Stimulated activated CD4-positive, alpha-beta T cell treated with anti-CD3 and anti-CD28 coated beads, Interleukin-2, amount 100 ng/mL, for 48 hours (primary cell): ENCODE measurements around the gene POLR2A.
A peak's percentile ranks its signal among the peaks of the same experiment; 100 is the strongest.
"Not testable (repeated sequence)": the region's sequence is repeated elsewhere in the genome, so short reads cannot be mapped to it uniquely, and the experiment has no call there.

ENCODE experiments used
- DNase-seq, 2 donors: peaks; one replicate each; pipeline ENCODE4 v3.0.0-alpha.2; 2020

POLR2A gene

DNA sequence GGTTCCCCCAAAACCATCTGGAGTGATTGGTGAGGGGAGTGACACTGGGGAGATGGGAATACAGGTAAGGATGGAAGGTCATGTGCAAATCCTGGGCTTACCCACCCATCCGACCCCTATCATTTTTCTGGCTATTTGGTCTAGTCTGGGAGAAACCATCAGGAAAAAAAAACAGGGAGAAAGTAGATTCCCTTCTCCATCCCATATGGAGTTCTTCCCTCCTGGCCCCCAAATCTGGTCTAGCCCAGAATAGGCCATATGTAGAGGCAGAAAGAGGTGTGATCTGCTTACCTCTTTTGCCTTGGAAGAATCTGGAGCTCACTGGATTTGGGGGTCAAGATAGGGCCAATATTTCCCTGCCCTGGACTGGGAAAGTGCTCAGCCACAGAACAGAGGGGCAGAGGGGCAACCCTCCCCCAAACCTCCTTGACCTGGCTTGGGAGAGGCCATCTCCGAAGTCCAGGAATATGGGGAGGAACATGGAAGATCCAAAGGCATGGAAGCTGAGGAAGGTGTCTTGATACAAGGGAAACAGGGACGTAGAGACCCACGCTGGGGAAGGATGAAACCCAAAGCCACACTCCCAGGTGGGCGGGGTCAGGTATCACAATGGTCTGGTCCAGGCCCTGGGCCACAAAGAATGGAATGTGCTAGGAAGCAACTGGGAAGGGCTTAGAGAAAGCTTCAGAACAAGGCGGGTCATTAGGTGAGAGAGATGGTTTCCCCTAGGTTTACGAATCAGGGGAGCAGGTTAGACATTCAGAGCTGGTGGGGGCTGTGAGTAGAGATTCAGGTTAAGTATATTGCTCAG, 23.1 kb upstream of the POLR2A start:
- DNase-seq = no peak

DNA sequence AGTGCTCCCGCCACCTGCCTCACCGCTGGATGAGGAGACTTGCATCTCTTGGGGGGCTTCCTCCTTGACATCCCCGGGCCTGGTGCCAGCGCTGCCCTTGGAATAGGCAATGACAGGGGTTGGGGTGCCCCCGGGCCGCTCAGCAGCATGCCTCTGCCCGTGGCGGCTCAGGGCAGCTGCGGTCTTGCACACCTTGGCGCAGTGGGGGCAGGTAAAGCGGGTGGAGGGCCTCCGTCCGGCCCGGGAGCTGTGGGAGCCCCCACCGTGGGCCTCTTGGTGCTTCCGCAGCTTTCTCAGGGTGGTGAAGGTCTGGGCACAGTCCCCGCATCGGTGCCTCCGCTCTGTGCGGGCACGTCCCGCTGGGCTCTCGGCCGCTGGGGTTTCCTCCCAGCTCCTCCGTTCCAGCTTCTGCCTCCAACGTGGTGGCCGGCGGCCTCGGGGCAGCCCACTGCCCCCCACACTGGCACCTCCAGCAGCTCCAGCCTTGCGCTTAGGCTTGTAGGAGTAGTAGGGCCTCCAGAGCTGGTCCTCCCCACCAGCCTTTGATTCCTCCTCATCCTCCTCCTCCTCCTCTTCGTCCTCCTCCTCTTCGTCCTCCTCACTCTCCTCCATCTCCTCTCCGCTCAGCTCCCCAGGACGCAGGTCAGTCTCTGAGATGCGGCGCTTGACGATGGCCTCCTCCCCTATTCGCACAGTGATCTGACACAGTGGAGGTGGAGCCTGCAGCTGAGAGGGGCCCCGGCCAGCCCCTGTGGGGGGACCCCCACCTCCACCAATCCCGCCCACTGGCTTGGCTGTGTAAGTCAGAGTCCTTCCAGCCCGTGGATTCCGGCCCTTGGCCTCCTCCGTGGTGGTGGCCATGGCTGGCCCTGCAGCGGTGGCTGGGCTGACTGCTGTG, 21.4 kb upstream of the POLR2A start:
- no peak for DNase-seq

DNA sequence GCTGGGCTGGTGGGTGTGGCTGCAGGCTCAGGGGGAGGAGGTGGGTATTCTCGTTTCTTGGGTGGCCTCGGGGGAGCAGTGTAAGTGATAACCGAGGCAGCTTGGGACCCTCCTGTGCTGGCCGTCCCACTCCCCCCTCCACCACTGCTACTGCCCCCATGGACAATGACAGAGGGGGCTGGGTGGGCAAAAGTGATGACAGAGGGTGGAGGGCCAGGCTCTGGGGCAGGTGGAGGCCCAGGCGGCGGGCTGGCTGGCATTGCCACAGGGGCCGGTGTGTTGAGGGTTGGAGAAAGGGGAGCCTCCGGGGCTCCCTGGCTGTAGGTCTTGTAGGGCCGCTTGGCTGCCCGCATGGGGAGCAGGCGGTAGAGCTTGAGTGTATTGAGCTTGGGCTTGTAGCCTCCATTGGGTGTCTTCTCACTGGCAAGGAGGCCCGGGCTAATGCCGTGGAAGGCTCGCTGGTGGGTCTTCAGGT, 20.8 kb upstream of the POLR2A start:
- no peak for DNase-seq

DNA sequence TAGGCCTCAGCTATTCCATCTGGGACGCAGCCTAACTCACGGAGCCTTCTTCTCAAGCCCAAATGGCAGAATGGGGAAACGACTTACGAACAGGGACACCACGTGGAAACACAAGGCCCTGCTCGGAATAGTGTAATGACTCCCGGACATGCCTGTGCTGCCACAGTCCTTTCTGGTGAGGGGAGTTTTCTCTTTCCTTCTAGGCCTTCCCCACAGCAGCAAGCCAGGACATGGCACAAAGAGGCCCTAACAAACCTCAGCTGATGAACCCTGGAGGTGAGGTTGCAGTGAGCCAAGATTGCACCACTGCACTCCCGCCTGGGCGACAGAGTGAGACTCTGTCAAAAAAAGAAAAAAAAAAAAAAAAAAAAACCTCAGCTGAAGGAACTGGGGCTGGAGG, 20.1 kb upstream of the POLR2A start:
- DNase-seq = no peak

DNA sequence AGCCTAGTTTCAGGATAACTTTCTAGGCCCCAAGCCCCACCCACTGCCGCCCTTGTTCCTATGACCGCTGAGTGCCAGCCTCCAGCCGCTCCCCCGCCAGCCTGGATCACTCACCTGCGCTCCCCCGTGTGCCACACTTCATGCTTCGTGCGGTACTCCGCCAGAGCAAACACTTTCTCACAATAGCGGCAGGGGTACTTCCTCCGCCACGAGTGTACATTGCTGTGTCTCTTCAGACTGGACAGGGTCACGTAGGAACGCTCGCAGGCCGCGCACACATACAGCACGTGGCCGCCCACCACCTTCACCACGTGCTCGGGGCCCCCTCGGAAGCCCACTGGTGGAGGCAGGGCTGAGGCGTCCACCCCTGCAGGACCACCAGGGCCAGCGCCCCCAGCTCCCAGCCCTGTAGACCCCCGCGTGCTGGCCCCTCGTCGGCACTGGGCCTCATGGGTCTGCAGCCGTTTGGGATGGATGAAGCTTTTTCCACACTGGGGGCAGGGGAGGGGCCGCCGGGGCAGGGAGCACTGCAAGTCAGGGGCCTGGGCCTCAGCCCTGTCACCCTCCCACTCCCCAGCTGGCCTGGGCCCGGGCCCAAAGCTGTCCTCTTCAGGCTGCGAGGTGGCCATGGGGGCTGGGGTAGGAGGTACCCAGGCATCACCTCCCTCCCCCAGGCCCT, 18.4 kb upstream of the POLR2A start:
- no peak for DNase-seq

DNA sequence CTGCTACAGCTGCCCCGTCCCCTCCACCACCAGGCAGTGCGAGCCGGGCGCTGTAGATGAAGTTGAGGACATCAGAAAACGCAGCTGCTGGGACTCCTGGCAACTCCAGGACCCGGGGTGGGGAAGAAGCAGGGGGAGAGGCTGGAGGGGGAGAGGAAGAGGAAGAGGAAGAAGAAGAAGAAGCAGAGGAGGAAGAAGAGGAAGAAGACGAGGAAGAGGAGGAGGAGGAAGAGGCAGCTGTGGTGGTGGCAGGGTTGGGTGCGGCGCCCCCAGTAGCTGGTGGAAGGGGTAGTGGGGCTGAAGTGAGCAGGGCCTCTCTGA, 17.9 kb upstream of the POLR2A start:
- no peak for DNase-seq

DNA sequence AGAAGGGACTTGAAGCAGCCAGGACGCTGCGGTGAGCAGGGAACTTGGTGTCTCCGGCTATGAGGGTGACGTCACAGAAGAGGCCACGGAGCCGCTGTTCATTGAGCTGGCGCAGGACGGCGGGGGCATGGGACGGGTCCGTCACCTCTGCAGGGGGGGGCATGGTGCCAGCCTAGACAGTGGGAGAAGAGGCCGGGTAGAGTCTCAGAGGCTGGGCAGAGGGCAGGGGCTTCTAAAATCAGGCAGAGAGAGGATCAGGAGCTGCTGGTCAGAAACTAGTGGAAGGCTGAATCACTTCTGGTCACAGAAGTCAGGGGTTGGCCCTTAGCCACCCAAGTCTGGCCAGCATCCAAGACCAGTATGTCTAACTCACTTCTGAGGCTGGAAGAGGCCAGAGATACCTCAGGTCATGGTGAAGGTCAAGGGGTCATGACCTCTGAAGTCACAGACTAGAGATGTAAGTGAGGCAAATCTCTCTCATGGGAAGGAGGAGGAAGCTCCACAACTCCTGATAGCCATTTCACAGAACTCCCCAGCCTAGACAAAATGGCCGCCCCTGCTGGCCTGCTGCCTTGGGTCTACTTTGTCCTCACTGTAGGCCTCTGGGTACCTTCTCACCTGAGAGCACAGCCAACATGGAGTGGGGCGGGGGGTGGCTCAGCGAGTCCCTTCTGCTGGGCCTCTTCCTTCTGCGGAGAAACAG, 17.4 kb upstream of the POLR2A start:
- DNase-seq = no peak

DNA sequence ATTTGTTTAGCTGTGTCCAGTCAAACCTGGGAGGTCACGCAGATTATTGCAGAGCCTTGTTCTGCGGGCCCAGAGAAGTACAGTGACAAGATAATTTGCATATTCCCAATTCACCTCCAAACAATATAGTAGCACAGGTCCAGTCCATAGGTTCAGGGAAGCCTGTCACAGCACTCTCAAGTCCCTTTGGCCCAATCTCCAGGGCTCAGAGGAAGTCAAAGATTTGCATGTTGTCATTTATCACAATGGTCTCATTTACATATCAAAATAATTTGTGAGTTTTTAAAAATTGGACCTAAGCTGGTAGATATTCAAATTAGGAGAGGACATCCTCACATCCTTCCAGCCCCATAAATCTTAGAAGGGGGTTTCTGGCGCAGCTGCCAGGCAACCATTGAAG, 16.7 kb upstream of the POLR2A start:
- DNase-seq = no peak

DNA sequence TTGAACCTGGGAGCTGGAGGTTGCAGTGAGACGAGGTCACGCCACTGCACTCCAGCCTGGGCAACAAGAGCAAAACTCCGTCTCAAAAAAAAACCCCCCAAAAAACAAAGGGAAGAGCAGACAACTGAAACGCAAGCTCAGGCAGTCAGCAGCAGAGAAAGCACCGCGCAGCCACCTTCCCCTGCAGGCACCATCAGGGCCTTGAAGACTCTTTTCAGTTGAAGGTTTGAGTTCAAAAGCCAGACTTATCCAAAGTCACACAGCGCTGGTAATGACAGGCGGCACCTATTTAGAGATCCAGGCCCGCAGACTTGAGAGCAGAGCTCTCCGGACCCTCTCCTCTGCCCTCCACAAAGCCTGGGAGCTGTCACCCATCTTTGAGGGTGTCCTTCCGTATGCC, 15.9 kb upstream of the POLR2A start:
- DNase-seq = no peak

DNA sequence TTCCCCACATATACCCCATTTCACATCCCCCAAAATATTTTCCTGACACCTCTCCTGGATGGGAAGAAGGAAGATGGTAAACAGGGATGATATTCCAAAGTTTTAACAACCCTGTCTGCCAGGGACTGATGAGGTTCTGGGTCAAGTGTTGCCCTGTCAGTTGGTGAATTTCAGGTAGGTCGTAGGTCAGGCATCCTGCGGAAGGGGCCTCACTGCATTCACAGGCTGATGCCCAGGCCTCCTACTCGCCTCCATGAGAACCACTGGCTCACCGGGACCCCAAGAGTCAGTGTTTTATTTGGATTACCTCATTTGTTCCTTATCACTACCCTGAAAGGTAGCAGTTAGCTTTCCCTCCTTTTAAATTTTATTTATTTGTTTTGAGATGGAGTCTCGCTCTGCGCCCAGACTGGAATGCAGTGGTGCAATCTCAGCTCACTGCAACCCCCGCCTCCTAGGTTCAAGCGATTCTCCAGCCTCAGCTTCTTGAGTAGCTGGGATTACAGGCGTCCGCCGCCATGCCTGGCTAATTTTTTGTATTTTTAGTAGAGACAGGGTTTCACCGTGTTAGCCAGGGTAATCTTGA, 15.3 kb upstream of the POLR2A start:
- DNase-seq = no peak

DNA sequence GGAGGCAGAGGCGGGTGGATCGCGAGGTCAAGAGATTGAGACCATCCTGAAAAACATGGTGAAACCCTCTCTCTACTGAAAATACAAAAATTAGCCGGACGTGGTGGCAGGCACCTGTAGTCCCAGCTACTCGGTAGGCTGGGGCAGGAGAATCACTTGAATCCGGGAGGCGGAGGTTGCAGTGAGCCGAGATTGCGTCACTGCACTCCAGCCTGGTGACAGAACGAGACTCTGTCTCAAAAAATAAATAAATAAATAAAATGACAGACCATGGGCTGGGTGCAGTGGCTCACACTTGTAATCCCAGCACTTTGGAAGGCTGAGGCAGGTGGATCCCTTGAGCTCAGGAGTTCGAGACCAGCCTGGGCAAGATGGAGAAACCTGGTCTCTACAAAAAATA, 14.3 kb upstream of the POLR2A start:
- DNase-seq = not testable (repeated sequence)

DNA sequence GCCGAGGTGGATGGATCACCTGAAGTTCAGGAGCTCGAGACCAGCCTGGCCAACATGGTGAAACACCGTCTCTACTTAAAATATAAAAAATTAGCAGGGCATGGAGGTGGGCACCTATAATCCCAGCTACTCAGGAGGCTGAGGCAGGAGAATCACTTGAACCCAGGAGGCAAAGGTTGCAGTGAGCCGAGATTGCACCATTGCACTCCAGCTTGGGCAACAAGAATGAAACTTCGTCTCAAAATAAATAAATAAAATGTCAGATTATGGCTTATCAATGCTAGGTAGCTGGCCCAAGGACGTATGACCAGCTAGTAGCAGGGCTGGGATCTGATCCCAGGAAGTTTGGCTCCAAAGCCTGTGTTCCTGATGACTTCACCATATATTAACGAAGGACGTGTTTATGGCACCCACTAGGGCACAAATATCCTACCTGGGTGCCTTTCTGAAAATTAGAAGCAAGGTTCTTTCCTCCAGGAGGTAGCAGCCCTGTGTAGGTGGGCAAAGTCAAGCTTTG, 13.7 kb upstream of the POLR2A start:
- not testable (repeated sequence) for DNase-seq

DNA sequence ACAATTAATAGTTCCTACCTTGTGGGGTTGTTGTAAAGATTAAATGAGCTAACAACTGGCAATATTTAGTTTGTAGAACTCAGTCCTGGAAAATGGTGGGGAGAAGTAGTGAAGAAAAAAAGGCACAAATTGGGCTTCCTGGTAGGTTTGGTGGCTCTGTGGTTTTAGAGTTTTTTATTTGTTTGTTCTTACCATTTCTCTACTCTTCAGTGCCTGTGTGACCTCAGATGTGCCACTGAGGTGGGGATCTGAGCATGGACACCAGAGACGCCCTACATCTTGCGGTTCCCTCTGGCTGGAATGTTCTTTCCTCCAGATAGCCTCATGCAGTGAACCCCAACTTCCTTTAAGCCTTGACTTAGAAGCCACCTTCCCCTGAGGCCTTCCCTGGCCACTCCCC, 12.4 kb upstream of the POLR2A start:
- no peak for DNase-seq

DNA sequence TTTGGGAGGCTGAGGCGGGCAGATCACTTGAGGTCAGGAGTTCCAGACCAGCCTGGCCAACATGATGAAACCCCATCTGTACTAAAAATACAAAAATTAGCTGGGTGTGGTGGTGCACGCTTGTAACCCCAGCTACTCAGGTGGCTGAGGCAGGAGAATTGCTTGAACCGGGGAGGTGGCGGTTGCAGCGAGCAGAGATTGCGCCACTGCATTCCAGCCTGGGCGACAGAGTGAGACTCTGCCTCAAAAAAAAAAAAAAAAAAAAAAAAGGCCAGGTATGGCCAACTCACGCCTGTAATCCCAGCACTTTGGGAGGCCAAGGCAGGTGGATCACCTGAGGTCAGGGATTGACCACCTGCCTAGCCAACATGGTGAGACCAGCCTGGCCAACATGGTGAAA, 9.4 kb upstream of the POLR2A start:
- not testable (repeated sequence) for DNase-seq

DNA sequence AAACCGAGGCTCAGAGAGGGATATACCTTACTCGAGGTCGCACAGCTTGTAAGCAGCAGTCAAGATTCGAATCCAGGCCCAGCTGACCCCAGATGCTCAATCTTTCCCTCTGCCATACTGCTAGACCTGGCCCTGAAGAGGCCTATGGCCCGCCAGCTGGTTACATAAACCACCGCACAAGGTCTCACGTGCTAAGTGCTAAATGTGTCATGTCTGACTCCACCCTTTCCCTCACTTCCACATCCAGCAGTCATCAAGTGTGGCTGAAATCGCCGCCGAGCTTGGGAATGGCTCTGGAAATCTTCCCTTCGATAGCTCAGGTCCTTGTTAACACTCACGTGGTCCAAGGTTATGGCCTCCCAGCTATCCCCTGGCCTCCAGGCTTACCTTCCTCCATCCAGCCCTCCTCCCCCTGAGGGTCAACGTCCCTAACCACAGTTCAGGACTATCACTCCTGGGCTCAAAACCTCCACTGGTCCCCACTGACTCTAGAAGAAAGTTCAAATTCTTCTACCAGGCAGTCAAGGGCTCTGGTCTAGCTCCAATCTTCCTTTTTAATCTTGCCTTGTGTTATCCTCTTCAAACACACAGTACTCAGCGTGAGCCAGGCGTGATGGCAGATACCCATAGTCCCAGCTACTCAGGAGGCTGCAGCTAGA, 8.3 kb upstream of the POLR2A start:
- DNase-seq = no peak

DNA sequence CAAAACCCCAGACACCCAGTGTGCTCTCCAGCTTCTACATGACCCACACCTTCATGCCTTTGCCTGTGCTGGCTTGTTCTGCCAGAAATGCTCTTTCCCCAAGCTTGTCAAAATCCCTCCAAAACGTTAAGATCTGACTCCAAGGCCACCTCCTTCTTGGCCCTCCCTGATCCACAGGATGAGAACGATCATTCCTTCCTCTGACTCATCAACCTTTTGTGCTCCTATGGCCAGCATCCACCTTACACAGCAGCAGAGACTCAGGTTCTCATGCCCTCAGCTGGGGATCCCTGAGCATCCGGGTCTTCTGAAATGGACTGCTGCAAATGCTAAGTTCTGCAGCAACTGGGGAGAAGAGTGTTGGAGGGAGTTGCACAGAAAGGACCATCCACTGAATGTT, 7.7 kb upstream of the POLR2A start:
- no peak for DNase-seq

DNA sequence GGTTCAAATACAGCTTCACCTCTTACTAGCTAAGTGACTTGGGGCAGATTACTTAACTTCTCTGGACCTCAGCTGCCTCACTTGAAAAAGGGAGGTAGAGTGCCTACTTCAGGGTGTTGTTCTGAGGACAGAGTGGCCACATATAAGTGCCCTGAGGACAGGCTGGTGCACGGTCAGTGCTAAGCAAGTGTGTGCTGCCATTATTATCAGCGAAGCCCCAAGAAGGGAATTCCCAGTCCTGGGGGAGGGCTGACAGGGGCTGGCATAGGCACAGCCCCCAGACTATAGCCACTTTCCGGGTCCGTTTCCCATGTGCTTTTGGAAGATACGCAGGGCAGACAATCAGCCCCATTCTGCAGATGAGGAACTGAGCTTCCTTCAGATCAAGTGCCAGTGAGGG, 7.2 kb upstream of the POLR2A start:
- DNase-seq = no peak

DNA sequence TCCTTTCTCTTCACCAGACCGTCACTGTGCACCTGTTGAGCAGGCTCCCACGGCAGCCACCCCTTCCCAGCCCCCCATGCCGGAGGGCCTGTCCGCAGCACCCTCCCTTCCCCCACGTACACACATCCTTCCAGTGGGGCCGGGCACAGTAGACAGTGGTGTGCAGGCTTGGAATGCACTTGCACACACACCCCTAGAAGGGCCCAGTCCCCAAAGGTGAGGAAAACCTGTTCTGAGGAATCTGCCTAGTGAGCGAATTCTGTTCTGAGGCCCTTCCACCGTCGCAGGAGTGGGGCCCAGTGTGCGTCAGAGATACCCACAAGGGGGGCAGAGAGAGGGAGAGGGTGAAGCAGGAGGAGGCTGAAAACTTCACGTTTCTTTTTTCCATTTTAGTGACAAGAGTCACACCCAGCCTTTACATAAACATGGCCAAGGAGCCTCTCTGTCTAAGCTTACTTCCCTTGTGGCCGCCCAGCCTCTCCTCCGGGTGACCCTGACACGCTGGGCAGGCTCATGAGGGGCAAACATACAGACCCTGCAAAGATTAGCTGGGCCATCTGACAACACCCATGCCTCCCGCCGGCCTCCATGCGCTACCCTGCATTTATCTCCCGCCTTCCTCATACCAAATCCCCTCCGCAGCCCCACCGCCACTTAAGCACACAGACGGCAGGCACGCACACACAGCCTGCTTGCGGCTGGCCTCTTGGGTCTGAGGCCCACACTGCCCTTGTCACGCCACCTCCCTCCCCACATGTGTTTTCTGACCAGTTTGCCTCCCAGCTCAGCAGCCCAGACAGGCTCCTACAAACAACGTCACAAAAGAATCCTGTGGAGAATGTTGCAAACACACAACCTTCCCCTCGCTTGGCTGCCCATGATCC, 6.5 kb upstream of the POLR2A start:
- no peak for DNase-seq

DNA sequence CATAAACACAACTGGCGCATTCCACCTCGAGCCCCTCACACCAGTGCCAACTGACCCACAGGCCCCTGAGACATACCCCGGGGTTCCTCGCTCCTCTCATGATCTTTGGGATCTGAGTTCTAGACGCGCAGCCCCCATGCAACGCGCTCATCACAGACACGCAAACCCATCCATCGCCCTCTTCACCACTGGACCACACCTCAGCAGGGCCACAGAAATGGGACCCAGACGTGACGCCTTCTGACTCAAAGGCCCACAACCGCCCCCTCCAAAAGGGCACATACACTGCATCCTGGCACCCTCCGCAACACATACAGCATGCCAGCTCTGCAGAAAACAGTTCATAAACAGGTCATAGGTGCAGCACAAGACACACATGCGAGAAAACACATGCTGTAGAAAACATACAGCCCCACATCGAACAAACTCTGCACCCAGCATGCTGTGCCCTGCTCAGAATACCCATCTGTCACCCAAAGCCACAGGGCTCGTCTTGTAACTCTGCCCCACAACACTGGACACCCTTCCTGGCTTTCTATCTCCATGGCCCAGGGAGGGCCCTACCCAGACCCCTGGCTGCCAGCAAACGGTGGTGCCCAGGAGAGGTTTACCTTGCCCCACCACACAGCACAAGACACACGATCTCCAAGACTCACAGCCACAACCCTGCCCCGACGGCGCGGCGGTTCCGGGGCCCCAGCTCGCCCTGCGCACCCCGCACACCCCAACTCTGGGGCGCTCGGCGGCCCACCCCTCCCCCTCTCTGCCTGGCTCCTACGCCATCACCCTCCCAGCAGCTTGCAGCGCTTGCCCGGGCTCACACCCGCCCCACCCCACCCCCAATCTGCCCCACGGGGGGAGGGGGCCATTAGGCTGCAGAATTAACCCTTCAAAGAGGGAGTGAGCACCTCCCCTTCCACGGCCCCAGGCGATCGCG, 5.6 kb upstream of the POLR2A start:
- DNase-seq = peak in 1 of 2 donors; percentile 38
